HCT116 (cell line): Measurements from ENCODE around the gene ZCCHC24. TPM values are rescaled to one million over a fixed set of nuclear protein-coding genes. Genes with fewer than 3 reads are reported as not detected.

Source experiments
- ATAC-seq: fragments of 200-7000 bp; cut with Tn5 transposase; 2 replicates; pipeline ENCODE4 v1.9.1; 2020; ENCODE audit warnings: mild to moderate bottlenecking, moderate library complexity
- BruUV-seq: library from RNA; stranded (reverse); fragments of 400-500 nt; replicated peaks from 2 replicates; lab custom pipeline; 2021; lab: Mats Ljungman, UMichigan
- CTCF ChIA-PET: fragments of 300-600 bp; sonication (Branson Sonifier 250); formaldehyde crosslinking; loops from one replicate; lab custom pipeline; 2021; ENCODE audit warnings: antibody characterized with exemption; lab: Charles Lee
- POLR2A ChIA-PET: fragments of 300-600, 350-600 bp; sonication (Branson Sonifier 250); formaldehyde crosslinking; loops from one replicate; lab custom pipeline; 2021; ENCODE audit warnings: antibody characterized with exemption; lab: Charles Lee
- RAD21 ChIA-PET, 2 experiments: fragments of 300-600 bp; sonication (Branson Sonifier 250); formaldehyde crosslinking; loops; one replicate each; lab custom pipeline; 2023; ENCODE audit warnings: low total read pairs in 2 of 2; ENCODE audit not compliant: uncharacterized antibody in 2 of 2, unreplicated experiment in 2 of 2, low non-redundant PET in 1 of 2; lab: Charles Lee
- DNase-seq: peaks from one replicate; pipeline ENCODE4 v3.0.0-alpha.2; 2010; ENCODE audit warnings: low read depth, low spot score
- H2AFZ ChIP-seq: fragments of 200-600 bp; shearing (Covaris generic), sonication (generic); 2 replicates; pipeline ENCODE4 v1.6.1; 2017; ENCODE audit warnings: low read depth, mixed run types, mixed read lengths, antibody characterized with exemption, low read length; ENCODE audit not compliant: poor library complexity, severe bottlenecking
- H3K27ac ChIP-seq: 2 replicates; pipeline ENCODE4 v1.5.1; 2012; ENCODE audit warnings: low read depth, low read length
- H3K27me3 ChIP-seq: fragments of 200-600 bp; sonication (generic); 2 replicates; pipeline ENCODE4 v1.6.1; 2016; ENCODE audit warnings: mixed run types, low read length, mixed read lengths; ENCODE audit not compliant: insufficient read depth
- H3K36me3 ChIP-seq, 2 experiments: fragments of 200-500 bp in 1 of 2; fragments of 200-600 bp in 1 of 2; sonication (Bioruptor generic) in 1 of 2; sonication (generic) in 1 of 2; 2 replicates each; pipeline versions ENCODE4 v1.5.1 to v1.6.1; 2014 to 2016; ENCODE audit warnings: low read length in 2 of 2, inconsistent platforms in 1 of 2, mixed read lengths in 1 of 2, mixed run types in 1 of 2; ENCODE audit not compliant: insufficient read depth in 2 of 2, control insufficient read depth in 1 of 2
- H3K4me1 ChIP-seq, 2 experiments: fragments of 200-600 bp in 1 of 2; sonication (generic) in 1 of 2; 2 replicates each; pipeline versions ENCODE4 v1.5.1 to v1.6.1; 2012 to 2017; ENCODE audit warnings: low read length in 2 of 2, inconsistent platforms in 1 of 2, mild to moderate bottlenecking in 1 of 2, mixed read lengths in 1 of 2, mixed run types in 1 of 2, moderate library complexity in 1 of 2; ENCODE audit not compliant: insufficient read depth in 2 of 2, control insufficient read depth in 1 of 2
- H3K4me2 ChIP-seq: fragments of 200-600 bp; sonication (generic); 2 replicates; pipeline ENCODE4 v1.6.1; 2017; ENCODE audit warnings: mixed run types, low read length, mixed read lengths
- H3K4me3 ChIP-seq, 2 experiments: fragments of 200-600 bp in 1 of 2; sonication (generic) in 1 of 2; replicated peaks in 1 of 2; 2 replicates each; pipeline ENCODE4 v1.5.1; 2011 to 2016; ENCODE audit warnings: low read length in 2 of 2, control low read depth in 1 of 2, low read depth in 1 of 2, mild to moderate bottlenecking in 1 of 2, mixed read lengths in 1 of 2, mixed run types in 1 of 2
- H3K79me2 ChIP-seq: fragments of 200-600 bp; sonication (generic); 2 replicates; pipeline ENCODE4 v1.6.1; 2017; ENCODE audit warnings: mild to moderate bottlenecking, mixed run types, low read length, moderate library complexity, mixed read lengths; ENCODE audit not compliant: insufficient read depth
- H3K9ac ChIP-seq: fragments of 200-600 bp; sonication (generic); 2 replicates; pipeline ENCODE4 v1.6.1; 2016; ENCODE audit warnings: low read length, mixed read lengths
- H3K9me2 ChIP-seq: fragments of 200-600 bp; sonication (generic), shearing (Covaris generic); 2 replicates; pipeline ENCODE4 v1.6.1; 2017; ENCODE audit warnings: mixed run types, mild to moderate bottlenecking, moderate library complexity; ENCODE audit not compliant: insufficient read depth
- H3K9me3 ChIP-seq, 2 experiments: fragments of 200-500 bp in 1 of 2; fragments of 200-600 bp in 1 of 2; sonication (Bioruptor generic) in 1 of 2; sonication (generic) in 1 of 2; 2 replicates each; pipeline ENCODE4 v1.6.1; 2014 to 2017; ENCODE audit warnings: low read length in 2 of 2, mixed read lengths in 2 of 2, inconsistent platforms in 1 of 2, low read depth in 1 of 2, mild to moderate bottlenecking in 1 of 2, mixed run types in 1 of 2, moderate library complexity in 1 of 2; ENCODE audit not compliant: control insufficient read depth in 1 of 2, insufficient read depth in 1 of 2
- H4K20me1 ChIP-seq: fragments of 200-600 bp; sonication (generic), shearing (Covaris generic); 2 replicates; pipeline ENCODE4 v1.6.1; 2017; ENCODE audit warnings: mixed run types, mild to moderate bottlenecking, moderate library complexity; ENCODE audit not compliant: insufficient read depth
- ATF3 ChIP-seq: IDR thresholded peaks from 2 replicates; pipeline ENCODE4 v1.6.1; 2012
- CEBPB ChIP-seq: IDR thresholded peaks from 2 replicates; pipeline ENCODE4 v1.6.1; 2012; ENCODE audit warnings: low read depth
- CTCF ChIP-seq, 3 experiments: fragments of 200-600 bp in 1 of 3; sonication (generic) in 1 of 3; IDR thresholded peaks in 2 of 3; conservative IDR thresholded peaks in 1 of 3; 2 replicates each; pipeline ENCODE4 v1.5.1; 2012 to 2017; ENCODE audit warnings: low read depth in 2 of 3, low read length in 2 of 3, antibody characterized with exemption in 1 of 3, borderline replicate concordance in 1 of 3, control low read depth in 1 of 3, mild to moderate bottlenecking in 1 of 3, mixed read lengths in 1 of 3, mixed run types in 1 of 3, moderate library complexity in 1 of 3; ENCODE audit not compliant: insufficient read depth in 1 of 3
- ELF1 ChIP-seq: IDR thresholded peaks from 2 replicates; pipeline ENCODE4 v1.6.1; 2012; ENCODE audit warnings: low read depth, borderline replicate concordance
- EZH2 ChIP-seq: fragments of 200-600 bp; sonication (generic); IDR thresholded peaks from 2 replicates; pipeline ENCODE4 v1.6.1; 2017; ENCODE audit warnings: antibody characterized with exemption, mixed run types
- EZH2phosphoT487 ChIP-seq: fragments of 200-600 bp; IDR thresholded peaks from 2 replicates; pipeline ENCODE4 v1.6.1; 2018; ENCODE audit warnings: antibody characterized with exemption, borderline replicate concordance
- FOSL1 ChIP-seq: IDR thresholded peaks from 2 replicates; pipeline ENCODE4 v1.6.1; 2012; ENCODE audit warnings: low read depth
- JUND ChIP-seq: IDR thresholded peaks from 2 replicates; pipeline ENCODE4 v1.6.1; 2012
- MAX ChIP-seq: IDR thresholded peaks from 2 replicates; pipeline ENCODE4 v1.6.1; 2012
- POLR2A ChIP-seq: IDR thresholded peaks from 2 replicates; pipeline ENCODE4 v1.7.0; 2011; ENCODE audit warnings: borderline replicate concordance; ENCODE audit not compliant: insufficient read depth, insufficient read length; ENCODE audit errors: extremely low read depth
- POLR2AphosphoS5 ChIP-seq: IDR thresholded peaks from 2 replicates; pipeline ENCODE4 v1.6.1; 2011; ENCODE audit warnings: mild to moderate bottlenecking, low read depth, low read length, moderate library complexity
- RAD21 ChIP-seq: IDR thresholded peaks from 2 replicates; pipeline ENCODE4 v1.6.1; 2012; ENCODE audit warnings: low read depth, mild to moderate bottlenecking
- REST ChIP-seq: IDR thresholded peaks from 2 replicates; pipeline ENCODE4 v1.6.1; 2012; ENCODE audit warnings: low read depth
- SIN3A ChIP-seq: IDR thresholded peaks from 2 replicates; pipeline ENCODE4 v1.6.1; 2012; ENCODE audit warnings: low read depth
- SRF ChIP-seq: IDR thresholded peaks from 2 replicates; pipeline ENCODE4 v1.6.1; 2012; ENCODE audit warnings: low read depth
- TCF7L2 ChIP-seq: IDR thresholded peaks from 2 replicates; pipeline ENCODE4 v1.7.0; 2011; ENCODE audit warnings: borderline replicate concordance, inconsistent platforms; ENCODE audit not compliant: insufficient read depth, insufficient read length; ENCODE audit errors: extremely low read depth
- YY1 ChIP-seq: IDR thresholded peaks from 2 replicates; pipeline ENCODE4 v1.6.1; 2011; ENCODE audit warnings: low read length, low read depth, moderate library complexity, mild to moderate bottlenecking; ENCODE audit not compliant: insufficient replicate concordance; ENCODE audit errors: extremely low read depth
- ZFX ChIP-seq: fragments of 450-650 bp; IDR thresholded peaks from 2 replicates; pipeline ENCODE4 v1.6.1; 2017
- ZNF274 ChIP-seq: fragments of 200-500 bp; sonication (Bioruptor generic); IDR thresholded peaks from 2 replicates; pipeline ENCODE4 v1.6.1; 2014; ENCODE audit warnings: mild to moderate bottlenecking, low read depth, low read length, inconsistent platforms
- intact Hi-C: fragments of 100-400 bp; cut with micrococcal nuclease; formaldehyde crosslinking; loops from 2 replicates; pipeline ENCODE4 v1.10.0; 2022
- total RNA-seq: library from RNA; stranded (reverse); gene quantifications from one replicate; pipeline ENCODE4 v1.2.1, GENCODE V29; 2021; ENCODE audit not compliant: unreplicated experiment

The ZCCHC24 gene
- total RNA-seq, 1 experiment from 2014 or later = 7.0 TPM

- Histone ChIP-seq H3K36me3 (no peaks in the 10 kb centered on the region), H4K20me1 (no peaks in the 10 kb centered on the region), H3K4me2 (no peak overlapping the region), H3K27ac (no peak overlapping the region), H3K4me1 (no peaks in the 10 kb centered on the region), H2AFZ (no peak overlapping the region), H3K9me2 (no peaks in the 10 kb centered on the region), H3K27me3 (no peaks in the 10 kb centered on the region), H3K9ac (no peak overlapping the region), H3K79me2 (no peaks in the 10 kb centered on the region), H3K9me3 (no peaks in the 10 kb centered on the region), H3K4me3 (no peak overlapping the region)
- ChIA-PET POLR2A (no interaction called here), RAD21 (no interaction called here), CTCF (no interaction called here)
- intact Hi-C loops = no loop called here
- DNase-seq = no peak
- no TSS peak for BruUV-seq
- TF ChIP-seq RAD21 (no peak), JUND (no peak), EZH2 (no peak), SIN3A (no peak), POLR2A (no peak), ZFX (no peak), ZNF274 (no peak), ATF3 (no peak), SRF (no peak), REST (no peak), EZH2phosphoT487 (no peak), POLR2AphosphoS5 (no peak), CEBPB (no peak), FOSL1 (no peak), YY1 (no peak), CTCF (IDR thresholded peaks at IDR 0.05 in 2 of 3, conservative IDR thresholded peaks at IDR 0.05 in 1 of 3; ENCODE audit: borderline replicate concordance in 1 of 3, insufficient read depth in 1 of 3, low read depth in 2 of 3, low read length in 2 of 3) (no peak), MAX (no peak), ELF1 (no peak), TCF7L2 (no peak)
- TF ChIP-seq, all 23 proteins: peak for 0
- ATAC-seq = no peak
These were observed 24.3 kb downstream of the ZCCHC24 start for GRCh38 chr10:79420974-79421688.
